ENCODE data around the gene SMIM24.
"Not testable (repeated sequence)": the region's sequence is repeated elsewhere in the genome, so short reads cannot be mapped to it uniquely, and the experiment has no call there.

The SMIM24 gene

GRCh38 chr19:3480383-3481091, at the start of gene SMIM24:
TSS of gene SMIM24 (minus strand) at chr19:3480525. CDS start at chr19:3480463, 62 bp downstream.
- peak; percentile 67 for DNase-seq

- not testable (repeated sequence) for DNase-seq
These were observed 49.0 kb upstream of the SMIM24 start for GRCh38 chr19:3529299-3529698.

DNA sequence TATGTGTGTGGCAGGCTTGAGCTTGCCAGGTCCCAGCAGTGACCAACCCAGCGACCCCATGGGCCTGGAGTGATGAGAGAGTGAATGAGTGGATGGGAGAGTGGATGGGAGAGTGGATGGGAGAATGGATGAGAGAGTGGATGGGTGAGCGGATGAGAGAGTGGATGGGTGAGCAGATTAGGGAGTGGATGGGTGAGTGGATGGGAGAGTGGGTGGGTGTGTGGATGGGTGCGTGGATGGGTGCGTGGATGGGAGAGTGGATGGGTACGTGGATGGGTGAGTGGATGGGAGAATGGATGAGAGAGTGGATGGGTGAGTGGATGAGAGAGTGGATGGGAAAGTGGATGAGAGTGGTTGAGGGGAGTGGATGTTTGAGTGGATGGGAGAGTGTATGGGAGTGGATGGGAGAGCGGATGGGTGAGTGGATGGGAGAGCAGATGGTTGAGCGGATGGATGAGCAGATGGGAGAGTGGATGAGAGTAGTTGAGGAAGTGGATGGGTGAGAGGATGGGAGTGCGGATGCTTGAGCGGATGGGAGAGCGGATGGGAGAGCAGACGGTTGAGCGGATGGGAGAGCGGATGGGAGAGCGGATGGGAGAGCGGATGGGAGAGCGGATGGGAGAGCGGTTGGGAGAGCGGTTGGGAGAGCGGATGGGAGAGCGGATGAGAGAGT, 48.4 kb upstream of the SMIM24 start:
- no peak for DNase-seq

GRCh38 chr19:3528080-3528479, 47.8 kb upstream of the SMIM24 start:
- DNase-seq = no peak

DNA sequence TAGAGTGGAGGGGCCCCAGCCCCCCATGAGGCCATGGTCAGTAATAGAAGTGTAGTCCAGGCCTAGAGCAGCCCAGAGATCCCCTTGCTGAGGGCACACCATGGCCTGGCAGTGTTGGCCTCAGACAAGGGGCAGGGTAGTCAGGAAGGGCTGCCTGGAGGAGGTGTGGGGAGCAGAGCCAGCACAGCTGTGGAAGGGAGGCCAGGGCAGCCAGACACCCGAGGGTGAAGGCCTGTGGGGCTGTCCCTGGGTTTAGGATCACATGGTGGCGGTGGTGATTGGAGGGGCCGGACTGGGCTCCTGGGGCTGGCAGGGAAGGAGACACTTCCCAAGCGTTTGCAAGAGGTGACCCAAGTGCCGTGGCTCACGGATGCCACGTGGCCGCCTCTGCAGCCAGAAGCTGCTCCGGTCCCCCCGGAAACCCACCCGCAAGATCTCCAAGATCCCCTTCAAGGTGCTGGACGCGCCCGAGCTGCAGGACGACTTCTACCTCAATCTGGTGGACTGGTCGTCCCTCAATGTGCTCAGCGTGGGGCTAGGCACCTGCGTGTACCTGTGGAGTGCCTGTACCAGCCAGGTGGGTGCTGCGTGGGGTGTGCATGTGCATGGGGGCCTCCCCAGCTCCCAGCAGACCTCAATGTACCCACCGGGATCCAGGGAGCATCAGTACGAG, 47.0 kb upstream of the SMIM24 start:
- no peak for DNase-seq

GRCh38 chr19:3526507-3527237, 46.3 kb upstream of the SMIM24 start:
- DNase-seq = no peak

DNA sequence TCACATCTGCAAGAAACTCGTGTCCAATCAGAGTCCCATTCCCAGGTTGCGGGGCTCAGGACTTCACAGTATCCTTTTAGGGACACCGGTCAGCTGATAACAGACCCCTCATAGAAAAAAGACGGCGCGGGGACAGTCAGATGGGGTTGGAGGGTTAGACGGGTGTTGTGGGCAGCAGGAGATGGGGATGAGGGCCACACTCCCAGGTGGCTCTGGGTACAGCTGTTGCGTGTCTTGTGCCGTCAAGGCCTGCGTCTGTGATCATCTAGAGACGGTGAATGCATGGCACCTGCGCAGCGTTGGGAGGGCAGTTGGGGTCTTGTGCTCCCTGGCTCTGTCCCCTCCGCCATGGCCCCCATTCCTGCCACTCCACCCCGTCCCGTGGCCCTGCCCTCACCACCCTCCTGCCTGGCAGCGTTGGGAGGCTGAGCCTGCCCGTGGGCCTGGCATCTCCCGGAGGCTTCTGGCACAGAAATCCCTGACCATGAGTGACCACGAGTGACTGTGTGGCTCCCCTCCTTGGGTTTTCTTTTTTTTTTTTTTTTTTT, 44.7 kb upstream of the SMIM24 start:
- DNase-seq = no peak

- no peak for DNase-seq
These were observed 43.9 kb upstream of the SMIM24 start for GRCh38 chr19:3524078-3524842.

- DNase-seq = no peak
These were observed 43.2 kb upstream of the SMIM24 start for GRCh38 chr19:3523361-3524077.

- no peak for DNase-seq
These were observed 42.4 kb upstream of the SMIM24 start for GRCh38 chr19:3522421-3523360.

DNA sequence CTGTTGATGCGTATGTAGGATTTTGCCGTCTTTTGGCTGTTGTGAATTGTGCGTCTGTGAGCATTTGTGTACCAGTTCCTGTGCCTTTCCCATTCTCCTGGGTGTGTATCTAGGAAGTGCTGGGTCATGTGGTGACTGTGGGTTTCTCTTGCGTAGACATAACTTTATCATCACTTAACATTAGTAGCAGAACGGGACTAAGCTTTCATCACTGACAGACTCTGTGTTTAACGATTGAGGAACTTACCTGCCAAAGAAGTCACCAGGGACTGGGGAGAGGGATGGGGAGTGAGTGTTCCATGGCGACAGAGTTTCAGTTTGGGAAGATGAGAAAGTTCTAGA, 40.8 kb upstream of the SMIM24 start:
- DNase-seq = no peak

- DNase-seq = peak; percentile 59
These were observed 40.1 kb upstream of the SMIM24 start for GRCh38 chr19:3520166-3521103.

GRCh38 chr19:3519126-3519525, 38.8 kb upstream of the SMIM24 start:
- no peak for DNase-seq

DNA sequence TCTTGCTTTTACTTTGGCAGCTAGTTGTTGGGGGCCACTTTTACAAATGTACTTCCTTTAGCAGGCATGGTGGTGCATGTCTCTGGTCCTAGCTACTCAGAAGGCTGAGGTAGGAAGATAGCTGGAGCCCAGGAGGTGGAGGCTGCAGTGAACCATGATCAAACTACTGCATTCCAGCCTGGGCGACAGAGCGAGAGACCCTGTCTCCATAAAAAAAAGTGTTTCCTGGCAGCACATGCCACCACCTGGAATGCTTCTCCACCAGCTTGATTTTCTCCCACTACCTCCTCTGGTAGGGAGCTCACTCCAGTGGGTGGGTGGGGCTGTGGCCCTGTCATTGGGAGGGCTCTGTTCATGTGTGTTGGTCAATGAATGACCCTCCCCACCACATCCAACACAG, 38.3 kb upstream of the SMIM24 start:
- DNase-seq = no peak

DNA sequence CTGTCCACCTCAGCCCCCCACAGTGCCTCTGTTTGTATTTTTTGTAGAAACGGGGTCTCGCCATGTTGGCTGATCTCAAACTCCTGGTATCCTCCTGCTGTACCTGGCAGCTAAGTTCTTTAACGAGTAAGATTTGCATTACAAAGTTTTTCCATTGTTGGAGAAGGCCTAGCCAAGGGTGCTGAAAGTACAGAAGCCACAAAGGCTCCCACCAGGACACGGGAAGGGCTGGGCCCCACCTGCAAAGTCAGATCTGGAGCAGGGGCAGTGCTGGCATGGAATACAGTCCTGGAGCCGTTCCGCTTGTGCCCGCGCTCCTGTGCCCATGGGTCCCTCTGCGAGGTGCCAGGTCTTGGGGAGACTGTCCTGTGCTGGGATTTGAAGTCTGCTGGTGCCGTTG, 37.9 kb upstream of the SMIM24 start:
- DNase-seq = no peak

- no peak for DNase-seq
These were observed 37.3 kb upstream of the SMIM24 start for GRCh38 chr19:3517638-3518037.

DNA sequence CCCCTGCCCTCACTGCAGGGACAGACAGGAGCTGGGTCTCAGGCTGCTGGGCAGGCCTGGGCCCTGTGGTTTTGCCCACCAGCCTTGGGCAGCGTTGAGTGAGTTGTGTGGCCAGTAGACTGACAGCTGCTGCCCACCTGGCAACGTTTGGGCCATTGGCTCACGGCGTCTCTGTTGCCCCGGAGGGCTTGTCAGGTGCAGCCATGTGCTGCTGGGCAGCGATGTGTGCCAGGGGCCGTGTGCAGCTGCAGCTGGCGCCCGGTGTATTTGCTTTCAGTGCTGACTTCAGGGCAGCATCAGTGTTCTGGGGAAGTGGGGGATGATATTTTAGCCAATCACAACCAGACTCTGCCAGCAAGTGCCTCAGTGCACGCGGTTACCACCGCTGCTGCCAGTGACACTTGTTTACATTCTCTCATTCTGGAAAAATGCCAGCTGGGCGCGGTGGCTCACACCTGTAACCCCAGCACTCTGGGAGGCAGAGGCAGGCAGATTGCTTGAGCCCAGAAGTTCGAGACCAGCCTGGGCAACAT, 36.4 kb upstream of the SMIM24 start:
- peak; percentile 99 for DNase-seq

GRCh38 chr19:3515891-3516422, 35.6 kb upstream of the SMIM24 start:
- no peak for DNase-seq

- DNase-seq = no peak
These were observed 34.6 kb upstream of the SMIM24 start for GRCh38 chr19:3514930-3515329.

Data from NCI-H69 (cell line).